ENCODE measurements around the gene RAD51D.
"Not testable (repeated sequence)": the region's sequence is repeated elsewhere in the genome, so short reads cannot be mapped to it uniquely, and the experiment has no call there.

Gene RAD51D

DNA sequence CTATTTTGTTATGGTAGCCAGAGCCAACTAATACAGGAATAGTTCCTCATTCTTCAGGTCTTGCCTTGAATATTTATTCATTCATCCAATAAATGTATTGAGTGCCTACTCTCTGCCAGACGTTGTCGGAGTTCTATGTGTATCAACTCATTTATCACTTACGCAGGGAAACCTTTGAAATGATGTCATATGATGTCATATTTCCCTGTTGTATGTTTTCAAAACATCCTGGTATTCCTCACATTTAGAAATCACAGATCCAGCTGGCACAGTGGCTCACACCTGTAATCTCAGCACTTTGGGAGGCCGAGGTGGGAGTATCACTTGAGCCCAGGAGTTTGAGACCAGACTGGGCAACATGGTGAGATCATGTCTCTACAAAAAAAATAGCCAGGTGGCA, 25.2 kb upstream of the RAD51D start:
- DNase-seq (ENCODE audit: extremely low spot score, insufficient read length, low read depth) (no peak), FAIRE-seq (no peak)

DNA sequence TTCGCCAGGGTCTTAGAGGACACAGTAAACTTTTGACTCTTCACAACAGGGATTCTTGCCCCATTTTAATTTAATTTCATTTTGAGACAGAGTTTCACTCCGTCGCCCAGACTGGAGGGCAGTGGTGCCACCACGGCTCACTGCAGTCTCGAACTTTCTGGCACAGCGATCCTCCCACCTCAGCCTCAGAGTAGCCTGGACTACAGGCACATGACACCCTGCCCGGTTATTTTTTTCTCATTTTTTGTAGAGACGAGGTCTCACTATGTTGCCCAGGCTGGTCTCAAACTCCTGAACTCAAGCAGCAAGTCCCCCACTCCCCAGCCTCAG, 22.8 kb upstream of the RAD51D start:
- FAIRE-seq (no peak), DNase-seq (ENCODE audit: extremely low spot score, insufficient read length, low read depth) (no peak)

DNA sequence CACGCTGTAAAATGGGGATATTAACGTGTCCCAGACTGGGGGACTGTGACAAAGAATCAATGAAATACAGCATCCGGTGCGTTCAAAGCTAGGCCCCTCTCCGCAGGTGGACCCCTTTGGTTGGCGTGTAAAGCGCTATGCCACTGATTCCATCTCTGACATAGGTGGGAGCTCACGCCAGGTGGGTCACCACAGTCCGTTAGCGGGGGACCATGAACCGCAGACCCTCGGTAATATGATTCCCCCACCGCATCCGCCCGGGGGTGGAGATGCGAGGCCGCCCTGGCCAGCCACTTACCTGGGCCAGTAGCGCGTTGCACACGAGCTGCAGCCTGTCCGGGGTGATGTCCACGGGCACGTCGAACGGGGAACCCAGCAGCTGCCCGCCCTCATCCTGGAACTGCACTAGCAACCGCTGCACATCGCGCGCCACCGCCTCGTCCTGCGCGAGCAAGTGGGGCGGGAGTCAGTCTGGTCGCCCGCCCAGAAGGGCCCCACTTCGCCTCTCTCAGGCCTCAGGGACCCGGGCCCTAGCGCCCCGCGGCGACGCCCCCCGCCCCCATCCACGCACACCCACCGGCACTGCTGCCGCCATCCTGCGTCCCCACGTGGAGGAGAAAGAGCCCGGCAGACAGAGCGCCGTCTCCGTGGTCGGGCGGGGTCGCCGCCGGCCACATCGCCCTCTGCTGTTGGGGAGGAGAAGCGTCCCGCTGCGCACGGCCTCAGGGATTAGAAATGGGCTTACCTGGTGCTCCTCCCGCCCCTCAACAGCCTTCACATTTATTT, 22.2 kb upstream of the RAD51D start, which contains the start of gene NLE1:
TSS of gene NLE1 (minus strand) at position 623 of the 786 bp plus-strand sequence. CDS start at position 595, 28 bp downstream.
- DNase-seq (ENCODE audit: extremely low spot score, insufficient read length, low read depth) (peak; percentile 90), FAIRE-seq (peak; percentile 76)

DNA sequence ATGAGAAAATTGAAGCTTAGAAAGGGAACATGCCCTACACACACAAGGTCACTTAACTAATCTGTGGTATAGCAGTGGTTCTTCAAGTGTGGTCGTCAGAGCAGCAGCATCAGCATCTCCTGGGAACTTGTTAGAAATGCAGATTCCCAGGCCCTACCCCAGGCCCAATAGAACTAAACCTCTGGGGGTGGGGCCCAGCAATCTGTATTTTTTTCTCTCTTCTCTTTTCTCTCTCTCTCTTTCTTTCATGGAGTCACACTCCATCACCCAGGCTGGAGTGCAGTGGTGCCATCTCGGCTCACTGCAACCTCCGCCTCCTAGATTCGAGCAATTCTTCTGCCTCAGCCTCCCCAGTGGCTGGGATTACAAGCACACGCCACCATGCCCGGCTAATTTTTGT, 18.6 kb upstream of the RAD51D start:
- FAIRE-seq: no peak

DNA sequence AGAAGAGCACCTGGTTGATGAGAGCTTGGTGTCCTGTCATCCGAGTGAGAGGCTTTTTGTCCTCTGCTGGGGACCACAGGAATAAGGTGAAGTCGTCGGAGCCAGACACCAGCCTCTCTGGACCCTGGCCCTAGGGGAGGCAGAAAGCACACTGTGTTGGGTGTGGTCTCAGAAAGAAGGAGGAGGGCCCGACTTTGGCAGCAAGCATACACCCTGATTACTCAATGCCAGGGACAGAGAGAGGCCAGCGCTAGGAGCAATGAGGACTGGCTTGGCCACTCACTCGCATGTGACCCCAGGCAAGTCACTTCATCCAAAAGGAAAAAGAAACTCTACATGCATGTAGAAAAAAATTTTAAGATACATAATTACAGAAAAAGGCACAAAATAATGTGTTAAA, 15.7 kb upstream of the RAD51D start:
- no peak for FAIRE-seq
- DNase-seq (ENCODE audit: extremely low spot score, insufficient read length, low read depth): no peak

More for the DNA sequence above, 18.6 kb upstream of the RAD51D start:
- DNase-seq (ENCODE audit: extremely low spot score, insufficient read length, low read depth): no peak

DNA sequence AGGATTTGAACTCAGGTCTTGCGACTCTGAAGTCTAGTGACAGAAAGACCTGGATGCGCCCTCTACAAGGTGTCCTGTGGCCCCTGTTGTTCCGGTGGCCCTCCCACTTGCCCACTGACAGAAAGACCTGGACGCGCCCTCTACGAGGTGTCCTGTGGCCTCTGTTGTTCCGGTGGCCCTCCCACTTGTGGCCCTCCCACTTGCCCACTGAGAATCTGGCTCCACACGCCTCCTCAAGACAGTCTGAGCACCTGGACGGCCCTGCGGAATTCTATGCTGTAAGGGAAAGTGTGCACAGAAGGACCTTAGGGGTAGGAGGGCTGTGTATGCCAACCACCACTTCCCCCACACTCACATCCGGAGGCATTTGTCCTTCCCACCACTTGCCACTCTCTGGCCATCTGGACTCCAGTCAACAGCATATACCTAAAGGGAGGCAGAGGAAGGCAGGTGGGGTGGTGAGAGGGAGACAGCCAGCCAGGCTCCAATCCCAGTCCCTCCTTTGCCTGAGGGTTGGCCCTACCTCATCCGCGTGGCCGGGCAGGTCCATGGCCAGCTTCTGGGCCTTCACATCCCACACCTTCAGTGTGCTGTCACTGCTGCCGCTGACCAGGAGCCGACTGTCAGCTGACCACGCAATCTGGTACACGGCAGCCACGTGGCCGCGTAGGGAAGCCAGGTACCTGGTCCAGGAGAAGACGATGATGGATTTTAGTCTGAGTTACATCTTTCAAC, 13.3 kb upstream of the RAD51D start:
- no peak for DNase-seq (ENCODE audit: extremely low spot score, insufficient read length, low read depth)
- no peak for FAIRE-seq

DNA sequence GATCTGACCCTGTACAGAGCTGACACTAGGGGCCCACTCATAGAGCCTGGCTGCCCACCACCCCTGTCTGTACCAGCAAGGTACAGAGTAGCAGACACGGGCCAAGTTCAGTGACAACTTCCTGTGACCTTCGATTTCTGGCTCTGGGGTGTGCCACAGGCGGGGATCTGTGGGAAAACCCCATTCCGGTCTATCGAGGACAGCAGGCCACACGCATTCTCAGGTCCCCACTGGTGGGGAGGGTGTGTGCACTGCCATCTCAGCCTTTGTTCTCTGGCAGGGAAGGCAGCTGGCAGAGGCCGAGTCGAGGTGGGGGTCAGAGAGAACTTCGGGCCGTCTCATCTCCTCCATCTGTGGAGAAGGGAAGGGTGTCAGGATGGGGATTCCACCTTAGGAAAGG, 12.4 kb upstream of the RAD51D start:
- DNase-seq (ENCODE audit: extremely low spot score, insufficient read length, low read depth): no peak
- FAIRE-seq: no peak

DNA sequence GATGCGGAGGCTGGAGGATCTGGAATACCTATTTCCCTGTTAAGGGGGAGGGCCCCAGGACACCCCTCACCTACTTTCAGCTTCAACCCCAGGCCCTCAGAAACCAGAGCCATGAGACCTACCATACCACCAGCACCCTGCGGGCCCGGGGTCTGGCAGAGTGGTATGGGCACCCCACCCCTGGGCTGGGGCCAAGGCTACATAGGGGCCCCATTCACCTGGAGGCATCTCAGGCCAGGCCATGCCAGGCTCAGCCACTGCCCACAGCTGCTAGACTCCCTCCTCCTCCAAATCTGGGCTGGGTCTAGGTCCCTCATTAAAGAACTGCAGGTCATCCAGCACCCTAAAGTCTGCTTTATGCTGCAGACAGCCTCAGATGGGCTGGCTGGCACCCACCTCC, 10.7 kb upstream of the RAD51D start:
- FAIRE-seq: no peak
- no peak for DNase-seq (ENCODE audit: extremely low spot score, insufficient read length, low read depth)

DNA sequence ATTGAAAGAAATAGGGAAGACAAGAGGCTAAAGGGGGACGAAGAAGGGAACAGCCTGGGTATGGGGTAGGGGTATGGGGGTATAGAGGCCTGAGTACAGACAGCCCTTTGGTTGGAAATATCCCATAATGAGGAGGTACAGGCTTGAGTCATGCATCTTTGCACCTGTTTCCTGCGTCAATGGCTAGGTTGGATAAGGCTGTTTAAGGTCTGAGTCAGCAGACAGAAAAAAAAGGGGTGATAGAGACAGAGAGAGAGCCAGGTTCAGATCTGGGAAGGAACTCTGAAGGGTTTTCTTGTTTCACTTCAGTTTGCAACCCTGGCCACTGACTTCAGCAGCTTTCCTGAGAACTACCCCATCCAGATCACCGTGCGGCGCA, 10.3 kb upstream of the RAD51D start:
- DNase-seq (ENCODE audit: extremely low spot score, insufficient read length, low read depth) (no peak), FAIRE-seq (no peak)

DNA sequence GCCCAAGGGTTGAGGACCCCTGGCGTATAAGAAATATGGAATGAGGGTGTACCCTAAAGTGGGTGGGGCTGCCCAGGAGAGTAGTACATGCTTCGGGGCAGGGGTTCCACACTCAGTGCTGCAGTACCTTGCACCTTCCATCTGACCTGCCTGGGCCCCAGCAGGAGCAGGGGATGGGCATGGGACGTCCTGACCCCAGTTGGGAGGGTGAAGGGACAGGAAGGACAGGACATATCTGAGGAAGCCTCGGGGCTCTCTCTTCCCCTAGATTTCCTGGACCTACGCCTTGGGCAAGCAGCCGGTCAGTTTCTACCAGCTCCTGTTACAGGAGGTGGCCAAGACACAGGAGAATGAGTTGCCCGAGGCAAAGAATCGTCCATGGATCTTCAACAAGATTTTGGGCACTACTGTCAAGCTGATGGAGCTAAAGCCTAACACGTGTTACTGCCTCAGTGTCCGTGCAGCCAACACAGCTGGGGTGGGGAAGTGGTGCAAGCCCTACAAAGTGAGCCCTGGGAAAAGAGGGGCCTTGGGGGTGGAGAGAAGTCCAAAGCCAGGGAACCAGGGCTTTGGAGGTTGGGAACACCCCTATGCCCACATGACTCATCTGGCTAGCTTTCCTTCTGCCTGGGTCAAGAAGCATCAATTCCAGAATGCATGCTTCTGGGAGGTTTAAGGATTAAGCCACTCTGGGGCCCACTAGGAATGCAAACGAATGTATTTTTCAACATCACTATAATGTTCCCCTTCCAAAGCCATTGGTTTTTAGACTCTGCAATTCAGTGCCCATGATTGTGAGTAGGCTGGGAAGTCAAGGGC, 9.7 kb upstream of the RAD51D start:
- FAIRE-seq (no peak), DNase-seq (ENCODE audit: extremely low spot score, insufficient read length, low read depth) (no peak)

DNA sequence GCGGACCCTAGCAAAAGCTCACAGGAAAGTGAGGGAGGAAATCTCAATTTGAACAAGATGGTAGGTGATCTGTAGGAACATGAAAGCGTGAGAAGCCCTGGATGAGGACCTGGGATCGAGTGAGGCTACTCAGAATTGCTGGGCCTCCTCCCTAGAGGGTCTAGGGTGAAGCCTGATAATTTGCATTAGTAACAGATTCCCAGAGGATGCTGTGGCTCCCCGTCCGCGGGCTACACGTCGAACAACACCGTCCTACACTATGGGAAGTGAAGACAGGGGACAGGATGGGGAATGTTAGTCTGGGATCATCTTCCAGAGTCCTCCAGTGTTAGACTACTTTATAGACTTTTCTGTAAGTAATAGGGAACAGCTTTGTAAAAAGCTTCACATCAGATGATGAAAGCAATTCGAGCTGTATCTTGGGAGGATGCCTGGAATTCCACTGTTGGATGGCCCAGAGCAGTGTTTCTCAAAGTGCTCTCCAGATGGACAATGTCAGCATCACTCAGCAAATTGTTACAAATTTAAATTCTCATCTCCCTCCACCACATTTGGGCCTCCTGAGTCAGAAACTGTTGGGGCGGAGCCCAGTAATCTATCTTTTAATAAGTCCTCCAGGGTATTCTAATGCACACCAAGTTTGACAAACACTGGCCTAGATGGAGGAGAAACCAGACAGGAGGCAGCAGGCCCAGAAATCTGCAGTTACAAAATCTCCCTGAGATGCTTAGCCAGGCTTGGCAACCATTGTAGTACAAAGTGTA, 8.3 kb upstream of the RAD51D start:
- DNase-seq (ENCODE audit: extremely low spot score, insufficient read length, low read depth) (no peak), FAIRE-seq (no peak)

DNA sequence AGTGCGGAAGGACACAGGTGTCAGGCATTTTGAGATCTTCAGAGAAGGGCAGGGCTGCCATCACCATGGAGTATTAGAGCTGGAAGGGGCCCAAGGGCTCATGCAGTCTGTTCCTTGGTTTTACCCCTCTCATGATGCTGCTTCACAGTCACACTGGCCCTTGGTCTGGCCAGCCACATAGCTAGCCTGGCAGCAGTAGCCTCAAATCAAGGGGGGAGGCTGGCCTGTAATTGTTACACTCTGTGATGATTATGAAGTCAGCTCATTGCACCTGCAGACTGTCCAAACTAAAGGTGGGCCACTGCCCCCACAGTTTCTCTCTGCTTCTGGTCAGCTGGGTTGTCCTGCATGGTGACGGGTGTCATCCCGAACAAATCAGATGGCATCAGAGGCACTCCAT, 1.7 kb upstream of the RAD51D start, which contains the start of gene FNDC8:
TSS of gene FNDC8 (plus strand) at position 301 of the 400 bp plus-strand sequence. CDS start at position 380, 79 bp downstream.
- FAIRE-seq (no peak), DNase-seq (ENCODE audit: extremely low spot score, insufficient read length, low read depth) (no peak)

DNA sequence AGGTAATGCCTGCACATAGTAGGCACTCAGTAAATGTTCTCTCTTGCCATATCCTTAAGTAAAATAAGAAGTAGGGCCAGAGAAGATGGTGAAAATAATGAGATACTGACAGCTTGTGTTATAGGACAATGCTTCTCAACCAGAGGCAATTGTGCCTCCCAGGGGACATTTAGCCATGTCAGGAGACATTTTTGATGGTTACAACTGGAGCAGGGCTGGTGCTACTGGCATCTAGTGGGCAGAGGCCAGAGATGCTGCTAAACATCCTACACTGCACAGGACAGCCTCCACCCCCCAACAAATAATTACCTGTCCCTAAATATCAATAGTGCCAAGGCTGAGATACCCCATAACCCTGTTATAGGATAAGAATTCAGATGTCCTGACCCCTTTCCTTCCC, 1.7 kb downstream of the RAD51D start:
- DNase-seq (ENCODE audit: extremely low spot score, insufficient read length, low read depth): no peak
- FAIRE-seq: peak; percentile 52

DNA sequence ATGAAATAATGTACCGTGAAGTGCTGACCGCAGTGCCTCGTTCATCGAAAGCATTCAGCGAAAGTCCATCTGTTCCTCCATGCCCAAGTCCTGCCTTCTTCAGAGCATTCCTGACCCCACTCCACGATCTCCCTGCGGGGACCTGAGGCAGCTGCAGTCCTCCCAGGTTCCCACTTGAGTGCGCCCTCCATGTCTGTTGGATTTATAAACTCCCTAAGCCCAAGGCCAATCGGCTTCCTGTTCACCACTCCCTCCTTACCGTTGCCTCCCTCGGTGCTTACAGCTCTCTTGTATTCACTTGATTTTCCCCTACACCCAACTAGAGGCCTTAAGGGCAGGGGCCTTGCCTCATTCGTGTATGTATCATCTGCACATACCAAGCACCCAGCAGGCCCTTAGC, 2.8 kb downstream of the RAD51D start:
- FAIRE-seq (no peak), DNase-seq (ENCODE audit: extremely low spot score, insufficient read length, low read depth) (no peak)

DNA sequence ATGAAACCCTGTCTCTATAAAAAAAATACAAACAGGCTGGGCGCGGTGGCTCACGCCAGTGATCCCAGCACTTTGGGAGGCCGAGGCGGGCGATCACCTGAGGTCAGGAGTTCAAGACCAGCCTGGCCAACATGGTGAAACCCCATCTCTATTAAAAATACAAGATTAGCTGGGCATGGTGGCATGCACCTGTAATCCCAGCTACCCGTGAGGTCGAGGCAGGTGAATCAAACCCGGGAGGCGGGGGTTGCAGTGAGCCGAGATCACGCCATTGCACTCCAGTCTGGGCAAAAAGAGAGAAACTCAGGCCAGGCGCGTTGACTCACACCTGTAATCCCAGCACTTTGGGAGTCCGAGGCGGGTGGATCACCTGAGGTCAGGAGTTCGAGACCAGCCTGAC, 8.9 kb downstream of the RAD51D start:
- not testable (repeated sequence) for FAIRE-seq; DNase-seq (ENCODE audit: extremely low spot score, insufficient read length, low read depth)

DNA sequence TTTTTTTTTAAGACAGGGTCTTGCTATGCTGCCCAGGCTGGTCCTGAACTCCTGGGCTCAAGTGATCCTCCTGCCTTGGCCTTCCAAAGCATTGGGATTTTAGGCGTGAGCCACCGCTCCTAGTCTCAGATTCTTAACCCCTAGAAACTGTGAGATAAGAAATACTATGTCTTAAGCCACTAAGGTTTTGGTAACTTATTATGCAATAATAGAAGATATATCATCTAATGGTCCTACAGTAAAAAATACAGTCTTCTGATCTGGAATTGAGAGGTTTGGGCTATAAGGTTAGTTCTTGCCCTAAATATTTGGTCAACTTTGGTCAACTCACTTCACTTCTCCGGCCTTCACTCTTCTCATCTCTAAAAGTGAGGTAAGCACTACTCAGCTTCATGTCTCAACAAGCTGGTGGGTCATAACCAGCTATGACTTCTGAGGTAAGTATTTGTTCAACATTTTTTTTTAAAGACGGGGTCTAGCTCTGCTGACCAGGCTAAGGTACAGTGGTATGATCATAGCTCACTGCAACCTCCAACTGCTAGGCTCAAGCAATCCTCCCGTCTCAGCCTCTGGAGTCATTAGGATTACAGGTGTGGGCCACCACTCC, 14.7 kb downstream of the RAD51D start:
- DNase-seq (ENCODE audit: extremely low spot score, insufficient read length, low read depth): no peak
- no peak for FAIRE-seq

DNA sequence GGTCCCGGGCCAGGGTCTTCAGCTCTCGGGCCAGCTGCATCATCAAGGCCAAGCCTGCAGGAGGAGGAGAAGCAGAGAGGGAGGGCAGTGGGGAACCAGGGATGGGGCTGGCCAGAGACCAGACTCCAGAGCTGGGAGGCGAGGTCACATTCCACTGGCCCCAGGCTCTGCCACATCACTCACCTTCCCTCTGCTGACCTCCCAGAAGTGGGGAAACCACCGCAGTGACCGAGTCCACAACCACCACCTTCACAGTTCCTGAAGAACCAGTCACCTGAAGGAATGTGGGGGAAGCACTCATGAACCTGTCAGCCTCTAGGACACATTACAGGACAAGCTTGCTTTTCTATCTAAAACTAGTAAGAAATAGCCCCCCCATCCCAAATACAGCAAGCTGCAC, 16.4 kb downstream of the RAD51D start:
- DNase-seq (ENCODE audit: extremely low spot score, insufficient read length, low read depth): no peak
- no peak for FAIRE-seq

DNA sequence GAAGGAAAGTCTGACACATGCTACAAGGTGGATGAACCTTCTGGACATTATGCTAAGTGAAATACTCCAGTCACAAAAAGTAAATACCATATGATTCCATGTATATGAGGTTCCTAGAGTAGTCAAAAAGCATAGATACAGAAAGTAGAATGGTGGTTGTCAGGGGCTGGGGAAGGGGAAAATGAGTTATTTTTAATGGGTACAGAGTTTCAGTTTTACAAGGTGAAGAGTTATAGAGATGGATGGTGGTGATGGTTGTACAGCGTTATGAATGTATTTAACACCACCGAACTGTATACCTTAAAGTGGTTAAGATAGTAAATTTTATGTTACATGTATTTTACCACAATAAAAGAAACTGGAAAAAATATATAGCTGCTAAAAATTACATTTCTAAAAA, 17.9 kb downstream of the RAD51D start:
- DNase-seq (ENCODE audit: extremely low spot score, insufficient read length, low read depth): no peak
- FAIRE-seq: no peak

DNA sequence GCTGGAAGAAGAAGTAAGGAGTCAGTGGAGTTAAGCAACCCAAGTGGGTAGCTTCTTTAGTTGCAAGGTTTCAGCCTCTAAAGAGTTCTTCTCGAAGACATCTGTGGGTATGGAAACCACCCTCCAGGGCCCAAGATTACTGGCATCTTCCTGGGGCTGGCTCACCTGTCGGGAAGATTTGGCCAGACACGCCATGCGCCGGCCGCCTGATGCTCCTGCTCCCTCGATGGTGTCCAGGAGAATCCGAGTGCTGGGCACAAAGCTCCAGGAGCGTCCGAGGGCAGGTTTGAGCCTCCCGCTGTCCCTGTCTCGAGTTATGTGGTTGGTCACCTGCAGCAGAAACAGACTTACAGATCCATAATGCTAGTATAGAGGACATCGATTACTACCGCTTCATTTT, 18.6 kb downstream of the RAD51D start:
- FAIRE-seq (no peak), DNase-seq (ENCODE audit: extremely low spot score, insufficient read length, low read depth) (no peak)

DNA sequence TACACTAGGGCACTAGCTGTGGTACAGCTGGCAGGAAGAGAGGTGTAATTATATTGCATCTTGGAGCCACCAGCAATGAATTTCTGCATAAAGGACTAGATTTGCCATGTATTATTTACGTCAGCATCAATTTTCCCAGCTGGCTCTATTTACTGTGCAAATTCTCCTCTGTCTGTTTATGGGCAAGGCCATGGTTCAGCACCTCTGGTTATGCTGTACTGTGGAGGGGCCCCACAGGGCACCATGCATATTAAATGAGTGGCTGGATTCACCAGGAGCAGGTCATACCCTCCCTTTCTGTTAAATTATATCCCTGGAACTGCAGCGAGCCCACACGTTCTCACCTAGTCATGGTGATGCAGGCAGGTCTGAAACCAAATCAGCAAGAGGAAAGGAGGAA, 19.8 kb downstream of the RAD51D start:
- FAIRE-seq (no peak), DNase-seq (ENCODE audit: extremely low spot score, insufficient read length, low read depth) (no peak)

All from GM18507 (cell line).